ENCODE results near the gene SENP5. TPM values are rescaled to one million over a fixed set of nuclear protein-coding genes. Genes with fewer than 3 reads are reported as not detected.
"Not testable (repeated sequence)": the region's sequence is repeated elsewhere in the genome, so short reads cannot be mapped to it uniquely, and the experiment has no call there.

Gene SENP5
- total RNA-seq, 1 donor, result 91.2 TPM

- H3K4me3 ChIP-seq (ENCODE audit: low read length), result peak overlapping the region; percentile 92
- no peaks in the 10 kb centered on the region for H3K27me3 ChIP-seq (ENCODE audit: insufficient read depth, low read length)
- H3K4me1 ChIP-seq (ENCODE audit: insufficient read depth, low read length), result peaks cover 20% of the 10 kb centered on the region
- H3K9me3 ChIP-seq (ENCODE audit: low read depth, low read length), result no peaks in the 10 kb centered on the region
Observed at GRCh38 chr3:196867155-196867506, 589 bp upstream of the SENP5 start.

- Histone ChIP-seq H3K4me1 (ENCODE audit: insufficient read depth, low read length) (peaks cover 20% of the 10 kb centered on the region), H3K9me3 (ENCODE audit: low read depth, low read length) (no peaks in the 10 kb centered on the region), H3K27me3 (ENCODE audit: insufficient read depth, low read length) (no peaks in the 10 kb centered on the region), H3K4me3 (ENCODE audit: low read length) (peak overlapping the region; percentile 92)
Observed at GRCh38 chr3:196868297-196868661, 559 bp downstream of the SENP5 start.

- peaks cover 17% of the 10 kb centered on the region for H3K4me1 ChIP-seq (ENCODE audit: insufficient read depth, low read length)
- H3K4me3 ChIP-seq (ENCODE audit: low read length), result no peak overlapping the region
- no peaks in the 10 kb centered on the region for H3K9me3 ChIP-seq (ENCODE audit: low read depth, low read length)
- H3K27me3 ChIP-seq (ENCODE audit: insufficient read depth, low read length), result no peaks in the 10 kb centered on the region
Observed at GRCh38 chr3:196872316-196872715, 4.6 kb downstream of the SENP5 start.

- not testable (repeated sequence) for H3K27me3 ChIP-seq (ENCODE audit: insufficient read depth, low read length); H3K9me3 ChIP-seq (ENCODE audit: low read depth, low read length); H3K4me1 ChIP-seq (ENCODE audit: insufficient read depth, low read length); H3K4me3 ChIP-seq (ENCODE audit: low read length)
Observed at GRCh38 chr3:196874511-196875094, 6.9 kb downstream of the SENP5 start.

GRCh38 chr3:196875258-196875657 is 7.5 kb downstream of the SENP5 start:
- H3K4me1 ChIP-seq (ENCODE audit: insufficient read depth, low read length), result no peaks in the 10 kb centered on the region
- H3K27me3 ChIP-seq (ENCODE audit: insufficient read depth, low read length), result no peaks in the 10 kb centered on the region
- H3K9me3 ChIP-seq (ENCODE audit: low read depth, low read length), result no peaks in the 10 kb centered on the region
- no peak overlapping the region for H3K4me3 ChIP-seq (ENCODE audit: low read length)

GRCh38 chr3:196883361-196883760 is 15.6 kb downstream of the SENP5 start:
- no peak overlapping the region for H3K4me3 ChIP-seq (ENCODE audit: low read length)

GRCh38 chr3:196886144-196886543 is 18.4 kb downstream of the SENP5 start:
- H3K9me3 ChIP-seq (ENCODE audit: low read depth, low read length), result no peaks in the 10 kb centered on the region
- no peaks in the 10 kb centered on the region for H3K4me1 ChIP-seq (ENCODE audit: insufficient read depth, low read length)
- no peaks in the 10 kb centered on the region for H3K27me3 ChIP-seq (ENCODE audit: insufficient read depth, low read length)
- H3K4me3 ChIP-seq (ENCODE audit: low read length), result no peak overlapping the region

More at GRCh38 chr3:196883361-196883760, 15.6 kb downstream of the SENP5 start:
- H3K27me3 ChIP-seq (ENCODE audit: insufficient read depth, low read length), result no peaks in the 10 kb centered on the region
- no peaks in the 10 kb centered on the region for H3K4me1 ChIP-seq (ENCODE audit: insufficient read depth, low read length)
- H3K9me3 ChIP-seq (ENCODE audit: low read depth, low read length), result no peaks in the 10 kb centered on the region

- Histone ChIP-seq H3K4me1 (ENCODE audit: insufficient read depth, low read length) (no peaks in the 10 kb centered on the region), H3K9me3 (ENCODE audit: low read depth, low read length) (no peaks in the 10 kb centered on the region), H3K4me3 (ENCODE audit: low read length) (no peak overlapping the region), H3K27me3 (ENCODE audit: insufficient read depth, low read length) (no peaks in the 10 kb centered on the region)
Observed at GRCh38 chr3:196889844-196890708, 22.4 kb downstream of the SENP5 start.

GRCh38 chr3:196894557-196895295 is 27.0 kb downstream of the SENP5 start:
- H3K9me3 ChIP-seq (ENCODE audit: low read depth, low read length), result no peaks in the 10 kb centered on the region
- H3K4me3 ChIP-seq (ENCODE audit: low read length), result no peak overlapping the region
- no peaks in the 10 kb centered on the region for H3K4me1 ChIP-seq (ENCODE audit: insufficient read depth, low read length)
- no peaks in the 10 kb centered on the region for H3K27me3 ChIP-seq (ENCODE audit: insufficient read depth, low read length)

- H3K27me3 ChIP-seq (ENCODE audit: insufficient read depth, low read length), result no peaks in the 10 kb centered on the region
- H3K9me3 ChIP-seq (ENCODE audit: low read depth, low read length), result no peaks in the 10 kb centered on the region
- H3K4me3 ChIP-seq (ENCODE audit: low read length), result no peak overlapping the region
- no peaks in the 10 kb centered on the region for H3K4me1 ChIP-seq (ENCODE audit: insufficient read depth, low read length)
Observed at GRCh38 chr3:196896229-196896628, 28.5 kb downstream of the SENP5 start.

GRCh38 chr3:196901768-196902167 is 34.0 kb downstream of the SENP5 start:
- Histone ChIP-seq H3K9me3 (ENCODE audit: low read depth, low read length) (no peaks in the 10 kb centered on the region), H3K4me3 (ENCODE audit: low read length) (no peak overlapping the region), H3K27me3 (ENCODE audit: insufficient read depth, low read length) (no peaks in the 10 kb centered on the region), H3K4me1 (ENCODE audit: insufficient read depth, low read length) (no peaks in the 10 kb centered on the region)

- H3K27me3 ChIP-seq (ENCODE audit: insufficient read depth, low read length), result no peaks in the 10 kb centered on the region
- no peak overlapping the region for H3K4me3 ChIP-seq (ENCODE audit: low read length)
- no peaks in the 10 kb centered on the region for H3K4me1 ChIP-seq (ENCODE audit: insufficient read depth, low read length)
- H3K9me3 ChIP-seq (ENCODE audit: low read depth, low read length), result no peaks in the 10 kb centered on the region
Observed at GRCh38 chr3:196902296-196902695, 34.6 kb downstream of the SENP5 start.

- no peaks in the 10 kb centered on the region for H3K27me3 ChIP-seq (ENCODE audit: insufficient read depth, low read length)
- no peaks in the 10 kb centered on the region for H3K4me1 ChIP-seq (ENCODE audit: insufficient read depth, low read length)
- H3K4me3 ChIP-seq (ENCODE audit: low read length), result no peak overlapping the region
- H3K9me3 ChIP-seq (ENCODE audit: low read depth, low read length), result no peaks in the 10 kb centered on the region
Observed at GRCh38 chr3:196903740-196904139, 36.0 kb downstream of the SENP5 start.

GRCh38 chr3:196914866-196915265 is 47.1 kb downstream of the SENP5 start:
- Histone ChIP-seq H3K9me3 (ENCODE audit: low read depth, low read length) (peaks cover 4% of the 10 kb centered on the region), H3K4me3 (ENCODE audit: low read length) (no peak overlapping the region), H3K4me1 (ENCODE audit: insufficient read depth, low read length) (no peaks in the 10 kb centered on the region), H3K27me3 (ENCODE audit: insufficient read depth, low read length) (no peaks in the 10 kb centered on the region)

- Histone ChIP-seq H3K4me3 (ENCODE audit: low read length) (no peak overlapping the region), H3K4me1 (ENCODE audit: insufficient read depth, low read length) (peaks cover 2% of the 10 kb centered on the region), H3K9me3 (ENCODE audit: low read depth, low read length) (peaks cover 4% of the 10 kb centered on the region), H3K27me3 (ENCODE audit: insufficient read depth, low read length) (no peaks in the 10 kb centered on the region)
Observed at GRCh38 chr3:196915375-196915774, 47.7 kb downstream of the SENP5 start.

All from mononuclear cell (primary cell).